Left lung (tissue), 10 donors: ENCODE results near the gene CNGA3. TPM values are rescaled to one million over a fixed set of nuclear protein-coding genes. Genes with fewer than 3 reads are reported as not detected.

Source experiments
- ATAC-seq: fragments of 200-7000 bp; cut with Tn5 transposase; one replicate; pipeline ENCODE4 v1.9.1; 2020; ENCODE audit warnings: moderate library complexity
- DNase-seq, 4 donors: peaks; one replicate each; pipeline ENCODE4 v3.0.0-alpha.2; 2013 to 2020
- H3K27ac ChIP-seq, 2 donors: fragments of 200-600 bp; sonication (generic) in 1 of 2; one replicate each; pipeline versions ENCODE4 v1.5.0 to v1.8.0; 2020 to 2021
- H3K27me3 ChIP-seq, 2 donors: fragments of 200-600 bp; sonication (generic) in 1 of 2; one replicate each; pipeline versions ENCODE4 v1.5.0 to v1.8.0; 2020 to 2021
- H3K36me3 ChIP-seq, 2 donors: fragments of 200-600 bp; sonication (generic) in 1 of 2; one replicate each; pipeline versions ENCODE4 v1.5.0 to v1.8.0; 2020 to 2021
- H3K4me1 ChIP-seq, 2 donors: fragments of 200-600 bp; one replicate each; pipeline ENCODE4 v1.8.0; 2021
- H3K4me3 ChIP-seq, 2 donors: fragments of 200-600 bp; sonication (generic) in 1 of 2; one replicate each; pipeline versions ENCODE4 v1.5.0 to v1.8.0; 2020 to 2021; ENCODE audit warnings: mild to moderate bottlenecking in 1 of 2
- H3K9me3 ChIP-seq, 2 donors: fragments of 200-600 bp; sonication (generic) in 1 of 2; one replicate each; pipeline versions ENCODE4 v1.5.0 to v1.8.0; 2020 to 2021
- intact Hi-C, 2 donors: fragments of 100-400 bp; cut with DNase I; formaldehyde crosslinking; loops; one replicate each; pipeline versions ENCODE4 v1.11.2 to v1.14.2; 2022
- polyA plus RNA-seq, 6 donors: library from polyadenylated mRNA; unstranded; fragments of 120-200 nt; gene quantifications; one replicate each; pipeline ENCODE4 v1.2.1, GENCODE V29; 2013; ENCODE audit not compliant: insufficient read length in 6 of 6
- total RNA-seq, 2 donors: library from RNA; stranded (reverse); fragmentation: NEBNext Ultra II Directional; extraction: Animal tissue kit (Norgen Biotek cat#: 25700); gene quantifications; one replicate each; pipeline ENCODE4 v1.2.1, GENCODE V29; 2021
- TF ChIP-seq, protein P1 (sequence below), 2 donors: fragments of 200-600 bp; sonication (generic) in 1 of 2; IDR thresholded peaks; one replicate each; pipeline versions ENCODE4 v1.5.0 to v1.8.0; 2021; ENCODE audit warnings: antibody characterized with exemption in 2 of 2
- donor health status: DM: no; HTN: yes; CAD: no.
- donor health status: DM: no; HTN: no; CAD: no.

The CNGA3 gene
- total and polyA plus RNA-seq, 8 donors: 0.04 to 0.10 (median 0.06) TPM; not detected in 3

DNA sequence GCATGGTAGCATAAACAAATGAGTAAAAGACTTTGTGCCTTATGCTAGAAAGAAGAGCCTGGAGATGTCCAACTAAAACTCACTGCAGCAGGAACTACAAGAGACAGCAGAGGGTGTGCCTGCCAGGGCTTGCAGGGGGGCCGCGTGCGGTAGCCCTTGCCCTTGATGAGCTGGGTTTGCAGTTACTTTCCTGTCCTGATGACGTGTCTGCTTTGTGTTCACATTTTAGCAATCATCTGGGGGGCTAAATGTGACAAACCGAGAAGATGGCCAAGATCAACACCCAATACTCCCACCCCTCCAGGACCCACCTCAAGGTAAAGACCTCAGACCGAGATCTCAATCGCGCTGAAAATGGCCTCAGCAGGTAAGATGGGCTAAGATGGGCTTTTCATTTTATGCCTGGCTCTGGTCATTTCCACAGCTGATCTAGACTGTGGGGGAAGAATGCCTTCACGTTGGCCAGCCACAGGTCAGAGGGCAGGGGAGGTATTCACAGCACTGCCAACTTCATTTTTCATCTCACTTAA lies 23.5 kb downstream of the CNGA3 start:
- Histone ChIP-seq H3K27ac (no peak overlapping the region), H3K27me3 (peaks cover 0 to 8% of the 10 kb centered on the region in 2 donors), H3K4me1 (no peaks in the 10 kb centered on the region), H3K9me3 (peaks cover 0 to 9% of the 10 kb centered on the region in 2 donors), H3K36me3 (no peaks in the 10 kb centered on the region), H3K4me3 (no peak overlapping the region)
- intact Hi-C loops: no loop called here
- no peak for DNase-seq
- TF ChIP-seq, protein P1, sequence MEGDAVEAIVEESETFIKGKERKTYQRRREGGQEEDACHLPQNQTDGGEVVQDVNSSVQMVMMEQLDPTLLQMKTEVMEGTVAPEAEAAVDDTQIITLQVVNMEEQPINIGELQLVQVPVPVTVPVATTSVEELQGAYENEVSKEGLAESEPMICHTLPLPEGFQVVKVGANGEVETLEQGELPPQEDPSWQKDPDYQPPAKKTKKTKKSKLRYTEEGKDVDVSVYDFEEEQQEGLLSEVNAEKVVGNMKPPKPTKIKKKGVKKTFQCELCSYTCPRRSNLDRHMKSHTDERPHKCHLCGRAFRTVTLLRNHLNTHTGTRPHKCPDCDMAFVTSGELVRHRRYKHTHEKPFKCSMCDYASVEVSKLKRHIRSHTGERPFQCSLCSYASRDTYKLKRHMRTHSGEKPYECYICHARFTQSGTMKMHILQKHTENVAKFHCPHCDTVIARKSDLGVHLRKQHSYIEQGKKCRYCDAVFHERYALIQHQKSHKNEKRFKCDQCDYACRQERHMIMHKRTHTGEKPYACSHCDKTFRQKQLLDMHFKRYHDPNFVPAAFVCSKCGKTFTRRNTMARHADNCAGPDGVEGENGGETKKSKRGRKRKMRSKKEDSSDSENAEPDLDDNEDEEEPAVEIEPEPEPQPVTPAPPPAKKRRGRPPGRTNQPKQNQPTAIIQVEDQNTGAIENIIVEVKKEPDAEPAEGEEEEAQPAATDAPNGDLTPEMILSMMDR (IDR thresholded peaks at IDR 0.05): no peak
- ATAC-seq: no peak

DNA sequence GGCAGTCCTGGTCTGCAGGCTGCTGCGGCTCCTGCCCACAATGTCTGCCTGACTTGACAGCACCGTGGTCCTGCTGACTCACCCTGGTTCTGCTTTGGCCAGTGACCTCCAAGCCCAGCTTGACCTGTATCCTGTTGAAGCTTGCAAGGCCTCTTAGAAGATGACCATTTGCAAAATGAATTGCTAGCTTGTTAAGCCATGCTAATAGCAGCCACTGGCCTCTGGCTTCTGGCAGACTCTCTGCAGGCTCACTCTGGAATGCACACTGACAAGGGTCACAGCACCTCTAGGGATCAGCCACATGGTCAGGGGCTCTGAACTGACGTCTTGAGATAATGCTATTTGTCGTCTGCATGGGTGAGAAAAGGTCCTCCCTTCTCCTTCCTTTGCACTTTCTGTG lies 25.9 kb downstream of the CNGA3 start:
- Histone ChIP-seq H3K27ac (no peak overlapping the region), H3K4me1 (no peaks in the 10 kb centered on the region), H3K36me3 (no peaks in the 10 kb centered on the region), H3K27me3 (peaks cover 0 to 16% of the 10 kb centered on the region in 2 donors), H3K9me3 (peaks cover 0 to 9% of the 10 kb centered on the region in 2 donors), H3K4me3 (no peak overlapping the region)
- ATAC-seq: no peak
- intact Hi-C loops: no loop called here
- DNase-seq: no peak
- TF ChIP-seq, protein P1 (IDR thresholded peaks at IDR 0.05): no peak

DNA sequence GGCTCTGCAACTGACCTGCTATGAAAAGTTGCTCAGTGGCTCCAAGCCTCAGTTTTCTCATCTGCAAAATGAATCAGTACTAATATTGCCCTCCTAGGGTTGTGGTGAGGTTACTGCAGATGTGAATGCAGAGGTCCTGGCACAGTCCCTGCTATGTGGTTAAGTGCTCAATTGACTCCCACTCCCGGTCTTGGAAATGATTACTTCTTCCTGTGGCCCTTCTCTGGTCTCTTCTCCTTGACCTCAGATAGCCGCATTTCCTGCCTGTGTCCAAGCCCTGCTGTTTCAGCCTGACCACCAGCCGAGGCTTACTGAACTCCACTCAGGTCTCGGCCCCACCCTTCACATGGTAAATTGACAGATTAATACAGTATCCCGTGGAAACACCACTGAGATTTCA lies 26.3 kb downstream of the CNGA3 start:
- intact Hi-C loops: no loop called here
- H3K4me1 ChIP-seq: no peaks in the 10 kb centered on the region
- no peak overlapping the region for H3K4me3 ChIP-seq
- no peaks in the 10 kb centered on the region for H3K36me3 ChIP-seq
- TF ChIP-seq, protein P1 (IDR thresholded peaks at IDR 0.05): no peak
- no peak overlapping the region for H3K27ac ChIP-seq
- DNase-seq (no peak), ATAC-seq (no peak)
- H3K9me3 ChIP-seq: peaks cover 0 to 9% of the 10 kb centered on the region in 2 donors
- H3K27me3 ChIP-seq: peaks cover 0 to 16% of the 10 kb centered on the region in 2 donors

DNA sequence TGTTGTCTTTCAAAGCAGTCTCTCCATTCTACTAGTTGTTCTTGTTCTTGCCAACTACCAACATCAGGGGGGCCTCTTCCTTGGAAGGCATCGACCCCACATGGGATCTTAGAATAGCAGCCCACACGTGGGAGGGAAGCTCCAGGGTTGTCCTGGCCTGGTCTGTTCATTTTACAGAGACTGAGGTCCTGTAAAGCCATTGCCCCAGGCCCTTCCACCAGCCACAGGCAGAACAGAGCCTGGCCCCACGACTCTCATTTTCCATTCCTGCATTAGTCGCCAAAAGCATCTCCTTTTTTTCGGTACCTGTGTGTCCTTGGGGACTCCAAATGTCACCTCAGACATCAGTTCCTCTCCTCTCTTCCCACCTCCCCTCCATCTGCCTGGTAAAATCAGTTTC lies 28.0 kb downstream of the CNGA3 start:
- no peak for DNase-seq
- ATAC-seq: no peak
- no peaks in the 10 kb centered on the region for H3K9me3 ChIP-seq
- H3K4me3 ChIP-seq: no peak overlapping the region
- peaks cover 0 to 16% of the 10 kb centered on the region in 2 donors for H3K27me3 ChIP-seq
- peaks cover 0 to 6% of the 10 kb centered on the region in 2 donors for H3K4me1 ChIP-seq
- TF ChIP-seq, protein P1 (IDR thresholded peaks at IDR 0.05): no peak
- H3K27ac ChIP-seq: no peak overlapping the region
- intact Hi-C loops: no loop called here
- H3K36me3 ChIP-seq: no peaks in the 10 kb centered on the region

DNA sequence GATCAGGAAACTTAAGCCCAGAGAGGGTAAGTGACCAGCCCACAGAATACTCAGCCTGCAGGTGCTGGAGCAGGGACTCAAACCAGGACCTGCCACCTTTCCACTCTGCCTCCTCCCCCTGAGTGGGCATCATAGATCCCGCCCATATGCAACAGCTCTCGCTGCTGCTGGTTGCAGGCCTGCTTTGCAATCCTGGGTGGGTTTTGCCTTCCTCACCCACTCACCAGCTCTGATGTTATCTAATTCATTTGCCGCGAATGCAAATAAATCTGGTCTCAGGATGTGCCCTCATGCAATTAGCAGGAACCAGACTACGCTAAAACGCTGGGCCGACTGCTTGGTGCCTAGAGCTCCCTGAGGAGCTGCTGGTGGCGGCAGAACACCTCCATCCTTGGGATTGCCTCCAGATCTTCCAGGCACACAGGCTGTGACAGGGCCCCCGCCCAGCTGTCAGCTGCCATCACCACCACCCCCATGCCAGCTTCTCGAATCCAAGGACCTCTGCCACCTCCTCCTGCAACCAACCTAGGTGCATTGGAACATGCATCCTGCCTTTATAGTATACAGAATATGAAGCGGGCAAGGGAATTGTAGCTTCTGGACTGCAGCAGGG lies 28.8 kb downstream of the CNGA3 start:
- DNase-seq (no peak), ATAC-seq (no peak)
- H3K9me3 ChIP-seq: no peaks in the 10 kb centered on the region
- no peak overlapping the region for H3K4me3 ChIP-seq
- peaks cover 0 to 16% of the 10 kb centered on the region in 2 donors for H3K27me3 ChIP-seq
- intact Hi-C loops: no loop called here
- peaks cover 0 to 9% of the 10 kb centered on the region in 2 donors for H3K4me1 ChIP-seq
- TF ChIP-seq, protein P1 (IDR thresholded peaks at IDR 0.05): no peak
- no peaks in the 10 kb centered on the region for H3K36me3 ChIP-seq
- H3K27ac ChIP-seq: no peak overlapping the region
